GM19043 (cell line): ENCODE results near the gene AP4E1.
"Not testable (repeated sequence)": the region's sequence is repeated elsewhere in the genome, so short reads cannot be mapped to it uniquely, and the experiment has no call there.

ENCODE experiments used
- ATAC-seq: cut with Tn5 transposase; IDR thresholded peaks from one replicate; pipeline ENCODE4 v1.9.1; 2021; ENCODE audit warnings: low read depth; ENCODE audit not compliant: unreplicated experiment

AP4E1 gene

GRCh38 chr15:50888054-50888453 lies 20.4 kb upstream of the AP4E1 start:
- ATAC-seq, result no peak

- no peak for ATAC-seq
These were observed 18.9 kb upstream of the AP4E1 start for GRCh38 chr15:50889589-50889988.

DNA sequence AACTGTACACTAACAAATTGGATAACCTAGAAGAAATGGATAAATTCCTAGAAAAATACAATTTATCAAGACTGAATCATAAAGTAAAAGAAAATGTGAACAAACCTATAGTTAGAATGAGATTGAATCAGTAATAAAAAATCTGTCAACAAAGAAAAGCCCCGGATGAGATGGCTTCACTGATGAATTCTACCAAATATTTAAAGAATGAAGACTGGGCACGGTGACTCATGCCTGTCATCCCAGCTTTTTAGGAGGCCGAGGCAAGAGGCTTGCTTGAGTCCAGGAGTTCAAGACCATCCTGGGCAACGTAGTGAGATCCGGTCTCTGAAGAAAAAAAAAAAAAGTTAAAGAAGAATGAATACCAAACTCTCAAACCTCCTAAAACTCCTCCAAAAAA lies 17.7 kb upstream of the AP4E1 start:
- ATAC-seq, result no peak

GRCh38 chr15:50891159-50891558 lies 17.3 kb upstream of the AP4E1 start:
- no peak for ATAC-seq

GRCh38 chr15:50893976-50894375 lies 14.5 kb upstream of the AP4E1 start:
- ATAC-seq, result no peak

GRCh38 chr15:50901390-50901789 lies 7.1 kb upstream of the AP4E1 start:
- not testable (repeated sequence) for ATAC-seq

- ATAC-seq, result no peak
These were observed 4.3 kb upstream of the AP4E1 start for GRCh38 chr15:50904211-50904610.

DNA sequence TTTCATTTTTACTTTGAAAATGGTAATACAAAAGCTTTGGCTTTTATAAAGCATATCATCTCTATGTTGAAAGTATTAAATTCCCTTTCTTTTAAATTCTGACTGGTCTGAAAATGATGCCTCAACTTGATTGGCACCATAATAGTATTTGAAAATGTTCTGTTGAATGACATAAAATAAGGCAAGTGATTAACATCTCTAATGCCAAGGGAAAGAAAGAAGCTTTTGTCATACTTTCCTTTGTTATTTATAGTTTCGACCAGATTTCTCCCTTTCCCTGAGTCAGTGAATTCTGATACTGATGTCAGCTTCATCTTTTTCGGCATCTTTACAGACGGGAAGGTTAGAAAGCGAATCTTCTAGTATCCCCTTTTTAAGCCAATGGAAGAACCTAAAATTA lies 3.4 kb upstream of the AP4E1 start:
- ATAC-seq, result no peak

DNA sequence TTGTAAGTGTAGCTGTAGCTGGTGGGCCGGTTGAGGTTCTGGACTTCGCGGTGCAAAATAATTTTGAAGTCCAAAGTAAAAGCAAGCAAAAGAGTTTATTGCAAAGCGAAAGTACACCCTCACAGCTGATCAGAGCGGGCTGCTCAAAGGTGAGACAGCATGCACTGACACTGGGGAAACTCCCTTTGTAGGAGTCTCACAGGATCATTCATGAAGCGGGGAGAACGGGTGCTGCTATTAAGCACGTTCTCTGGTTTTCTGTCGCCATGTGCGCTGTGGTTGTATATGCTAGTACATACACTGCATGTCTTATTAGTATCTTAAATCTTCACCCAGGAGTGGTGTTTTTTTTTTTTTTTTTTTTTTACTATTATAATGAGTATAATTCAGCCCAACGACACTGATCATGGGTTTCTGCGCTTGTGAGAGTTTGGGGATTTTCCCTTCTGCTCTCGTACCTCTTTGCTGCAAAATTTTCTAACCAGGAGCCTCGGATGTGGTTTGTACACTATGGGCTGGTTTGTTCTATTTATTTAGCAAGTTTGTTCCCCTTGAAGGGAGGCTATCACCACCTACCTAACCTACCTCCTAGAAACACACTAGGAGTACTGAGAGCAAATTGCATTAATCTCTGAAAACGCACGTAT lies 1.4 kb upstream of the AP4E1 start:
- peak; percentile 63 for ATAC-seq

- ATAC-seq, result peak; percentile 8
These were observed 778 bp upstream of the AP4E1 start for GRCh38 chr15:50907601-50908208.

DNA sequence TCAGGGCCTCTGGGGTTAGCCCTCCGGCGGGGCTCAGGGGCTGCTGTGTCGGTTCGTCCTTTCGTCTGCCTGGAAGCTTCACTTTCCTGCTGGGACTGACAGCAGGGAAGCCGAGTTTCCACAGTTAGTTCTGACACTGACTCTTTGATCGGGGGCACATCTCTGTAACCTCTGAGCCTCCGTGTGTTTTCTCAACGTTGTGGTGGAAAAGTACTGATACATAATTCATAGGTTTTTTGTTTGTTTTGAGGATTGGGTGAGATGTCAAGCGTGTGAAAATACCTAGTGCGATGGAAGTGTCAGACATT lies 481 bp downstream of the AP4E1 start:
- no peak for ATAC-seq

DNA sequence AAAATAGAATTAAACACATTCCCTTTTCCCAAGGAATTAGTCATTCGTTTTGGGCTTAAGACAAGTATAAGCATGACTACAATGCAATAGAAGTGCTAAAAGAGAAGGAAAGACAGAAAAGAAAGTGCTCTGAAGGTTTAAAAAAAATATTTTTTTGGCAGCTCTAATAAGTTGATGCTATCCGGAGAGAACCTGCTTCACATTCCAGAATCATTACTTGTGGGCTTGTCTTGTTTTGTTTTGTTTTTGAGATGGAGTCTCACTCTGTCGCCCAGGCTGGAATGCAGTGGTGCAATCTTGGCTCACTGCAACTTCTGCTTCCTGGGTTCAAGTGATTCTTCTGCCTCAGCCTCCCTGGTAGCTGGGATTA lies 1.9 kb downstream of the AP4E1 start:
- ATAC-seq, result not testable (repeated sequence)

- ATAC-seq, result no peak
These were observed 2.5 kb downstream of the AP4E1 start for GRCh38 chr15:50911001-50911400.

DNA sequence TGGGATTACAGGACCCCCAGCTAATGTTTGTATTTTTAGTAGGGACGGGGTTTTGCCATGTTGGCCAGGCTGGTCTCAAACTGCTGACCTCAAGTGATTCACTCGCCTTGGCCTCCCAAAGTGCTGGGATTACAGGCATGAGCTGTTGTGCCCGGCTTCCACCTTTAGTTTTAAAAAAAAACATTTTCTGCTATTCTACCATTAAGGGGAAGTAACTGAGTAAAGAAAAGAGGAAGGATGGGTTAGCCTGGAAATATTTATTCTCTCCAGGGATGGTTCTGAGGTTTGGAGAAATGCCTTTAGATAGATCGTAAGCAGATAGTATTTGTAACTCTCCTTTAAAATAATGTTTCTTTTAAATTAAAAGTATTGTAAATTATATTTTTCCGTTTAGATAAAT lies 3.1 kb downstream of the AP4E1 start:
- no peak for ATAC-seq

DNA sequence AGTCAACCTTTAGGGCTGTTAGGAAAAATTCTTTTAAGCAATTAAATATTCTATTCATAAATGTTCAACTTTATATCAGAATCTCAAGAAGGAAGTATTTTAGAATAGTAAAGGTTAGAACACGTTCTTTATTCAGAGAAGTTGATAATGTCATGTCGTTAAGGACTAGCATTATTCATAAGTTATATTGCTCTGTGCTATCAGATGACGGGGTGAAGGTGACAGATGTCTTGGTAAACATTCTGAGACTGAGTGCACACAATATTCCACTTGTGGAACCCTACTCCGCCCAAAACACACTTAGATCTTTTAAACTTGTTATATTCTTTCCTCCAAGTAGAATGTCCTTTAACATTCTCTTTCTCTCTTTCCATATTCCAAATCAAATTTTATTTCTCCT lies 7.9 kb downstream of the AP4E1 start:
- ATAC-seq, result no peak

DNA sequence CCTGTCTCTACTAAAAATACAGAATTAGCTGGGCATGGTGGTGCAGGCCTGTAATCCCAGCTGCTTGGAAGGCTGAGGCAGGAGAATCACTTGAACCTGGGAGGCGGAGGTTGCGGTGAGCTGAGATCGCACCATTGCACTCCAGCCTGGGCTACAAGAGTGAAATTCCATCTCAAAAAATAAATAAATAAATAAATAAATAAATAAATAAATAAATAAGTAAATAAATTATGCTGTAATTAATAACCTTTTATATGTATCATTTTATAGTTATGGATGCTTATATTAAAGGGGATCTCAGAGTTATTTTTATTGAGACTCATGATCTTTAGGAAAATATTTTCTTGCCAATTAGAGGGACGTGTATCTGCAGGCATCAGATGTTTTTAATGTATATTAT lies 10.9 kb downstream of the AP4E1 start:
- not testable (repeated sequence) for ATAC-seq

DNA sequence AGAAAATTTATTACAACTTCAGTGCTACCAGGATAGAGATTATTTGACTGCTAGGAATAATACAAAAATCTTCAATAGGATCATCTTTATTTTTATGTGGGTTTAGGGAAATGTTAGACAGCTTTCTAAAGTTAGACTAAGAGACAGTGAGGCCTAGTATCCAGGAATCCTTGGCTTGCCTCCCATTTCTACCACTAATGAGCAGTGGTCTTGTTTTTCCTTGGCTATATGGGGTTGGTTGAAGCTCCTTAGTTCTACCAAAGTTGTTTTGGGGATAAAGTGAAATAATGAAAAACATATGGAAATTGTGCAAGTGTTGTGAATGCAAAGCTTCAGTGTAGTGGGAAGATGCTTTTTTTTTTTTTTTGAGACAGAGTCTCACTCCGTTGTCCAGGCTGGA lies 16.8 kb downstream of the AP4E1 start:
- no peak for ATAC-seq

DNA sequence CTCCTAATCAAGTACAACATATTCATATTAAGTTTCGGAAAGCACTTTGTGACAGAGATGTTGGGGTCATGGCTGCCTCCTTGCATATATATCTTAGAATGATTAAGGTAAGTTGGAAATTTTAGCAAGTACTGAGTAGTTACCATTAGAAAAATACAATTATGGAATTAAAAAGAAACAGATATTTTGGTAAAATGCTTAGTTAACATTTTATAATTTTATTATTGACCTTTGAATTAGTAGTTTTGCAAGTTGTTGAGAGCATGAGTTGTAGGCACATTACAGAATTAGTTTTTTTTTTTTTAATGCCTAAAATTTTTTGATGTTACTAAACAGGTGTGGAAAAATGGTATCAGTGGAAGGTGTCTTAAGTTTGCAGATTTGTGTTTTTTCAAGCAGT lies 20.6 kb downstream of the AP4E1 start:
- ATAC-seq, result no peak

DNA sequence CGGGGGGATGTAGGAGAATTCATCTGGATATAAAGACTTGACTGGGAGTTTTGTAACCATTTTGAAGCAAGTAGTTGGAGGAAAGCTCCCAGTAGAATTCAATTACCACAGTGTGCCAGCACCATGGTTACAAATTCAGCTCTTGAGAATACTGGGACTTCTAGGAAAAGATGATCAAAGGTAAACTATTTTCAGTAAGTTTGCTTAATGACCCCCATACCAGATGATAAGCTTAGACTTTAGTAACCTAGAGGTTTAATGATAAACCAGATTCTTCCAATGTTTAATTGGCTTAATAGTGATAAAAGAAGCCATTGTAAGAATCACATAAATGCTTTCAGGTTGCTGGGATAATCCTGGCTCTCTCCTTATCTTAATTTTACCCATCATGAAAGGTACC lies 22.3 kb downstream of the AP4E1 start:
- no peak for ATAC-seq

DNA sequence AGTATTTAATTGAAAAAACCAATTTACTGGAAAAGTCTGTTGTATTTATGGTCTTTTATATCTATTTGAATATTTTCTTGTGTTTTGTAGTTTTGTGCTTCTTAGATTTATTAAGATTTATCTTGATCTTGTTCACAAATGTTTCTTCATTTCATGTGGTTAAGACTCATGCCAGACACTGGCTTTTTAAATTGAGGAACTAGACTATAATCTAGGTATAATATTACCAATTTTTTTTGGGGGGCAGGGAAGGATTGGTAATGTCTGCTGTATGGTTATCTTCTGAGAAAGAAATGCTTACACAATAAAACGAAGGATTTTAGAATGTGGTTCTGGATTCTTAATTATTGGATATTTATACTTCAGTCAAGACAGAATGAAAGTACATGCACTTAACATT lies 24.9 kb downstream of the AP4E1 start:
- ATAC-seq, result no peak

GRCh38 chr15:50938525-50938924 lies 30.0 kb downstream of the AP4E1 start:
- no peak for ATAC-seq

DNA sequence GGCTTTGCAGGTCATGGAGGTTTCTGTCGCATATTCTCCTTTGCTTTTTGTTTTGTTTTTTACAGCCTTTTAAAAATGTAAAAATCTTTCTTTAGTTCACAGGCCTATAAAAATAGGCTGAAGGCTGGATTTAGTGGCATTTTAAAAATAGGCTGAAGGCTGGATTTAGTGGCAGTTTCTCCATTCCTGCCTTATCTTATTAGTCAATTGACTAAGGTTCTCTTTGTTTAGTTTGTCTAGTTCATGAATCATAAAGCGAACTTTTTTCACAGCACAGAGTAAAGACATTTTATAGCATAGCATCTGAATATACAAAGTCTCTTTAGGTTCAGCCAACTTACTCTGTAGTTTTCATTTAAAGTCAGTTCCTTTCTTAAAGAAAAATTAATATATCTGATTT lies 31.4 kb downstream of the AP4E1 start:
- no peak for ATAC-seq

GRCh38 chr15:50940506-50940905 lies 32.0 kb downstream of the AP4E1 start:
- ATAC-seq, result no peak
